GM18861 (cell line): ENCODE data around the gene SRF.
"Not testable (repeated sequence)": the region's sequence is repeated elsewhere in the genome, so short reads cannot be mapped to it uniquely, and the experiment has no call there.

Experiments
- ATAC-seq: cut with Tn5 transposase; IDR thresholded peaks from one replicate; pipeline ENCODE4 v1.9.1; 2021; ENCODE audit not compliant: unreplicated experiment

The SRF gene

GRCh38 chr6:43170931-43171706 lies at the start of gene SRF:
Gene SRF, plus strand, starts transcription at chr6:43171269. Its CDS starts 388 bp downstream, at chr6:43171657.
- ATAC-seq = peak; percentile 56

GRCh38 chr6:43122146-43122545 lies 48.9 kb upstream of the SRF start:
- ATAC-seq = no peak

- no peak for ATAC-seq
Measured at GRCh38 chr6:43123461-43124314, 47.4 kb upstream of the SRF start.

- ATAC-seq = no peak
Measured at GRCh38 chr6:43124481-43124880, 46.6 kb upstream of the SRF start.

- no peak for ATAC-seq
Measured at GRCh38 chr6:43125119-43125518, 46.0 kb upstream of the SRF start.

GRCh38 chr6:43125555-43125954 lies 45.5 kb upstream of the SRF start:
- no peak for ATAC-seq

GRCh38 chr6:43127180-43127579 lies 43.9 kb upstream of the SRF start:
- no peak for ATAC-seq

- no peak for ATAC-seq
Measured at GRCh38 chr6:43127877-43128276, 43.2 kb upstream of the SRF start.

- no peak for ATAC-seq
Measured at GRCh38 chr6:43128926-43129325, 42.1 kb upstream of the SRF start.

GRCh38 chr6:43129434-43130194 lies 41.5 kb upstream of the SRF start:
- ATAC-seq = no peak

GRCh38 chr6:43130429-43130828 lies 40.6 kb upstream of the SRF start:
- ATAC-seq = no peak

GRCh38 chr6:43131379-43131778 lies 39.7 kb upstream of the SRF start:
- ATAC-seq = not testable (repeated sequence)

GRCh38 chr6:43138267-43138666 lies 32.8 kb upstream of the SRF start:
- no peak for ATAC-seq

GRCh38 chr6:43139973-43140372 lies 31.1 kb upstream of the SRF start:
- ATAC-seq = not testable (repeated sequence)

- no peak for ATAC-seq
Measured at GRCh38 chr6:43141644-43142043, 29.4 kb upstream of the SRF start.

- no peak for ATAC-seq
Measured at GRCh38 chr6:43142101-43142500, 29.0 kb upstream of the SRF start.

GRCh38 chr6:43143235-43144128 lies 27.6 kb upstream of the SRF start:
- no peak for ATAC-seq

GRCh38 chr6:43144879-43145278 lies 26.2 kb upstream of the SRF start:
- ATAC-seq = no peak

- ATAC-seq = no peak
Measured at GRCh38 chr6:43146261-43146660, 24.8 kb upstream of the SRF start.
